ENCODE data around the gene MAB21L4. TPM values are rescaled to one million over a fixed set of nuclear protein-coding genes. Genes with fewer than 3 reads are reported as not detected.

The MAB21L4 gene
- total RNA-seq, 1 donor from 2014 or later = 0.10 TPM

Other genes starting within 250 kb of the MAB21L4 start
- not detected in 2 replicates for gene AQP12B, start 213.3 kb downstream of the MAB21L4 start, total RNA-seq
- gene AQP12A, start 204.3 kb downstream of the MAB21L4 start, total RNA-seq = not detected in 2 replicates
- gene KIF1A, start 75.9 kb downstream of the MAB21L4 start, total RNA-seq = 0.45 and 4.2 TPM in 2 replicates
- not detected in 2 replicates for gene AGXT, start 27.3 kb downstream of the MAB21L4 start, total RNA-seq
- under 0.01 TPM in 1 of 2 replicates, not detected in the other for gene CROCC2, start 10.2 kb upstream of the MAB21L4 start, total RNA-seq
- 1.6 and 4.2 TPM in 2 replicates for gene SNED1, start 102.5 kb upstream of the MAB21L4 start, total RNA-seq
- gene MTERF4, start 206.1 kb upstream of the MAB21L4 start, total RNA-seq = 30.0 and 44.8 TPM in 2 replicates